HFFc6 (cell line): Measurements from ENCODE around the gene CTNNA2. TPM values are rescaled to one million over a fixed set of nuclear protein-coding genes. Genes with fewer than 3 reads are reported as not detected.

Experiments used
- DNase-seq: peaks from one replicate; pipeline ENCODE4 v3.0.0-alpha.2; 2018
- H3K27ac Mint-ChIP-seq: 2 replicates; pipeline ENCODE4 v1.8.0; 2020; ENCODE audit warnings: mild to moderate bottlenecking, mixed read lengths
- H3K27me3 Mint-ChIP-seq: 2 replicates; pipeline ENCODE4 v1.8.0; 2021; ENCODE audit warnings: mild to moderate bottlenecking, moderate library complexity, mixed read lengths; ENCODE audit not compliant: insufficient read depth
- H3K36me3 Mint-ChIP-seq: 2 replicates; pipeline ENCODE4 v1.8.0; 2021; ENCODE audit warnings: low read depth, mixed read lengths
- H3K4me1 Mint-ChIP-seq: 2 replicates; pipeline ENCODE4 v1.8.0; 2020; ENCODE audit warnings: low read depth, mixed read lengths
- H3K4me3 Mint-ChIP-seq: 2 replicates; pipeline ENCODE4 v1.8.0; 2020; ENCODE audit warnings: mild to moderate bottlenecking, moderate library complexity, mixed read lengths
- H3K9me3 Mint-ChIP-seq: 2 replicates; pipeline ENCODE4 v1.8.0; 2020; ENCODE audit warnings: mild to moderate bottlenecking, mixed read lengths
- CTCF ChIP-seq: fragments of 200-600 bp; sonication (generic); IDR thresholded peaks from 2 replicates; pipeline ENCODE4 v1.5.0; 2021; ENCODE audit warnings: antibody characterized with exemption, mild to moderate bottlenecking
- total RNA-seq, 6 experiments: library from RNA; stranded (reverse); fragmentation: NEBNext Ultra II Directional; extraction: Animal tissue kit (Norgen Biotek cat#: 25700); gene quantifications; 2 replicates in 1 of 6; 3 replicates in 5 of 6; pipeline ENCODE4 v1.2.3, GENCODE V29; 2021

Gene CTNNA2
- total RNA-seq, 6 experiments from 2014 or later = not detected

GRCh38 chr2:80281049-80281448 is 768.2 kb downstream of the CTNNA2 start:
- DNase-seq = no peak
- no peaks in the 10 kb centered on the region for H3K27me3 Mint-ChIP-seq
- no peaks in the 10 kb centered on the region for H3K9me3 Mint-ChIP-seq
- H3K27ac Mint-ChIP-seq = no peak overlapping the region
- no peaks in the 10 kb centered on the region for H3K4me1 Mint-ChIP-seq
- H3K4me3 Mint-ChIP-seq = no peak overlapping the region
- no peaks in the 10 kb centered on the region for H3K36me3 Mint-ChIP-seq
- no peak for TF ChIP-seq CTCF

GRCh38 chr2:80288576-80288975 is 775.7 kb downstream of the CTNNA2 start:
- peak; percentile 3 for DNase-seq
- Mint-ChIP-seq H3K27ac (no peak overlapping the region), H3K27me3 (peaks cover 5% of the 10 kb centered on the region; the same call in 1 of the 2 replicates), H3K4me1 (no peaks in the 10 kb centered on the region), H3K4me3 (no peak overlapping the region), H3K9me3 (no peaks in the 10 kb centered on the region), H3K36me3 (no peaks in the 10 kb centered on the region)
- TF ChIP-seq CTCF = no peak

GRCh38 chr2:80291656-80292055 is 778.8 kb downstream of the CTNNA2 start:
- no peak for TF ChIP-seq CTCF
- Mint-ChIP-seq H3K4me3 (no peak overlapping the region), H3K9me3 (no peaks in the 10 kb centered on the region), H3K36me3 (no peaks in the 10 kb centered on the region), H3K27me3 (peaks cover 5% of the 10 kb centered on the region; the same call in 1 of the 2 replicates), H3K4me1 (no peaks in the 10 kb centered on the region), H3K27ac (no peak overlapping the region)
- no peak for DNase-seq

- no peak overlapping the region for H3K4me3 Mint-ChIP-seq
- H3K27ac Mint-ChIP-seq = no peak overlapping the region
- TF ChIP-seq CTCF = no peak
- peaks cover 5% of the 10 kb centered on the region; the same call in 1 of the 2 replicates for H3K27me3 Mint-ChIP-seq
- DNase-seq = no peak
- H3K4me1 Mint-ChIP-seq = no peaks in the 10 kb centered on the region
- H3K9me3 Mint-ChIP-seq = no peaks in the 10 kb centered on the region
- H3K36me3 Mint-ChIP-seq = no peaks in the 10 kb centered on the region
These were observed 779.6 kb downstream of the CTNNA2 start for GRCh38 chr2:80292474-80292873.

- peaks cover 3% of the 10 kb centered on the region; the same call in 1 of the 2 replicates for H3K27me3 Mint-ChIP-seq
- no peaks in the 10 kb centered on the region for H3K36me3 Mint-ChIP-seq
- no peaks in the 10 kb centered on the region for H3K9me3 Mint-ChIP-seq
- no peaks in the 10 kb centered on the region for H3K4me1 Mint-ChIP-seq
- no peak overlapping the region for H3K4me3 Mint-ChIP-seq
- DNase-seq = no peak
- H3K27ac Mint-ChIP-seq = no peak overlapping the region
- TF ChIP-seq CTCF = no peak
These were observed 780.2 kb downstream of the CTNNA2 start for GRCh38 chr2:80293039-80293438.

GRCh38 chr2:80298954-80299353 is 786.1 kb downstream of the CTNNA2 start:
- no peak overlapping the region for H3K27ac Mint-ChIP-seq
- H3K27me3 Mint-ChIP-seq = peaks cover 11% of the 10 kb centered on the region
- TF ChIP-seq CTCF = no peak
- H3K36me3 Mint-ChIP-seq = no peaks in the 10 kb centered on the region
- DNase-seq = no peak
- H3K4me1 Mint-ChIP-seq = no peaks in the 10 kb centered on the region
- H3K9me3 Mint-ChIP-seq = no peaks in the 10 kb centered on the region
- H3K4me3 Mint-ChIP-seq = no peak overlapping the region
